Measurements from ENCODE around the gene INPP4A.

- TF ChIP-seq CTCF (conservative IDR thresholded peaks at IDR 0.05; ENCODE audit: low read depth, low read length) (no peak), EZH2 (IDR thresholded peaks at IDR 0.05; ENCODE audit: low read length, unreplicated experiment) (no peak)
Observed at GRCh38 chr2:98519851-98520250, 75.2 kb downstream of the INPP4A start.

All from PC-3 (cell line).